Endothelial cell of hepatic sinusoid (primary cell): ENCODE results near the gene WDR35.
"Not testable (repeated sequence)": the region's sequence is repeated elsewhere in the genome, so short reads cannot be mapped to it uniquely, and the experiment has no call there.

Experiments used
- in situ Hi-C: cut with HindIII; loops from 2 replicates; pipeline ENCODE4 v1.10.0; 2017; ENCODE audit warnings: low sequenced_read_pairs

The WDR35 gene

DNA sequence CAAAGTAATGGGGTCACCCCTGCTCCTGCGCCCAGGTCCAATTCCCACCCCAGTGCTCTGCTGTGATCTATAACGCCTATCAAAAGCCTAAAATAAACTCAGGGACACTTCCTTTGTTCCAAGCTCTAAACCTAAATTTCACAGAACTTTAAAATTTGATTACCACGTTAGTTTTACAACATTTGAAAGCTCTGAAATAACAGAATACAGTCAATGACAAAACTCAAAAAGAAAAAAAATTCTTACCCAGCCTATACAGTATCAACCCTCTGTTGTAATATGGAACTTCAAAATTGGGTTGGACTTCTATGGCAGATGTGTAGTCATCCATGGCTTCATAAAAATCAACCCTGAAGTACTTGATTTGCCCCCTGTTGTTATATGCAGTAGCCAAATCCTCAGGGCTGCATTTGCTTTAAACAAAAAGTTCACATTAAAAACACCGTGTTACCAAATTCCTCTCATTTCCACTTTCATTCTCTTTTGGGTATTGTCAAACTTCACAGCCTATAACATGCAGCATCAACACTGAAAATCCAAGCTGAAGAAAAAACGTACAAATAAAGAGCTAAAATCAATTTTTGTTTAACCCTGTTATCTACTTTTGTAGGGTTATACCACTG lies 92.2 kb downstream of the WDR35 start:
- in situ Hi-C loops = no loop called here

DNA sequence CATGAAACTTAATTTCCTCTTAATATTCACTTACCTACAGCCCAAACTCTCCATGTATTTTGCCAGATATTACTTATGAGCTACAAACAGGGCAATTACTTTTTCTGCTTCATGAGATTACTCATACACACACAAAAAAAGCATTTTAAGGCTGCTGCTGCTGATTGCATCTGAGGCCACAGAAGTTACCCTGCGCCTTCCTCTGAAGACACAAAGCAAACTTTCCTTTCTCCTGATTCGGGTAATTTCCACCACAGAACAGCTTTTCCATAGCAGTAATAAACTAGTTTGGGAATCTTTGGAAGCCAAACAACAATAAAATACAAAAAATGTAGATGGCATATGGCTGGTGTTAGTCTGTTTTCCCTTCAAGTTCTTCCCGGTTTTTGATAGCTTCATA lies 94.4 kb downstream of the WDR35 start:
- in situ Hi-C loops = no loop called here

DNA sequence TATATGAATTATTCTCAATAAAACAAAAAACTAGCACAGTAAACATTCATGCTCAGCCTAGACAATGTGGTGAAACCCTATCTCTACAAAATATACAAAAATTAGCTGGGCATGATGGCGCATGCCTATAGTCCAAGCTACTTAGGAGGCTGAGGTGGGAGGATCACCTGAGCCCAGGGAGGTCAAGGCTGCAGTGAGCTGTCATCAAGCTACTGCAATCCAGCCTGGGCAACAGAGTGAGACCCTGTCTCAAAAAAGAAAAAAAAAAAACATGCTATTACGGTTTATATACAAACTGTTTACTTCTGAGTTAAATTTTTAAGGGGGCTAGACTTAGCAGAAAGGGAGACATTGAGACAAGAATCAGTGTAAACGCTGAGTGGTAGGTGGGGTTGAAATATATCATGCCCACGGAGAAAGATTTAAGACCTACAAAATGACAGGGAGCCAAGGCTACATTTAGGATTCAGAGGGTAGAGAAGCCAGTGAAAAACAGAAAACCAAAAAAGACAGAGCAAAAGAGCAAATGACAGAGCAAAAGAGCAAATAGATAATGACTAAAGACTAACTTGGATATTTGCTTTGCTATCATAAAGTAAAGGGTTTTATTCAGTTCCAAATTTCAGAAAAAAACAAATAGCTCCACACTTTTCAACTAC lies 95.6 kb downstream of the WDR35 start:
- in situ Hi-C loops = no loop called here

DNA sequence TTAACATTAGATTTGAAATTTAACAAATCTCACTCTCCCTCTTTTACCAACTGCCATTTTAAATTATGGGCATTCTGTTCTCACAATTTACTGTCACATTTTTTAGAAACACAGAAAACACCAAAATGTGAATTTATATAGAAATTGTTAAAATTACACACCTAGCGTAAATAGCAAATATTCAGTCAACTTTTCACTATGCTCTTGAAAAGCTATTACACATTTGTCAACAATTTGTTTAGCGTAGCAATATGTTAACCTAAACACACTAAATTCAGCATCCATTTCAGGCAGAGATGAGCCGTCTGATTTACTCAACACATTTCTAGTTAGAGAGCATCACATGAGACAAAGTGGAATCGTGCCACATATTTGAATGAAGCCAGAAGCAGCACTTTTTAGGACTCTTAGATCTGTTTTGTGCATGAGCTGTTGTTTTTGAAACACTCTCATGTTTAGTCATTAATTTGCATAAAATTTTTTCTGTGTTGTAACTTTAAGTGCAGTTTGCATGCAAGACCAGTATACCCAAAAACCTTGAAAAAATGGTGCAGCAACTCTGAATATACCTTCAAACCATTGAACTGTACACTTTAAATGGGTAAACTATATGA lies 96.3 kb downstream of the WDR35 start:
- in situ Hi-C loops = no loop called here

DNA sequence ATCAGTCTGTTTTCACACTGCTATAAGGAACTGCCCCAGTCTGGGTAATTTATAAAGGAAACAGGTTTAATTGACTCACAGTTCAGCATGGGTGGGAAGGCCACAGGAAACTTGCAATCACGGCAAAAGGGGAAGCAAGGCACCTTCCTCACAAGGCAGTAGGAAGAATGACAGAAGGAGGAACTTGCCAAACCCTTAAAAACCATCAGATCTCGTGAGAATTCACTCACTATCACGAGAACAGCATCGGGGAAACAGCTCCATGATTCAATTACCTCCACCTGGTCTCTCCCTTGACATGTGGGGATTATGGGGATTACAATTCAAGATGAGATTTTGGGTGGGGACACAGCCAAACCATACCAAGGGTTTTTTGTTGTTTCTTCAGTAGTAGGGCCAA lies 97.9 kb downstream of the WDR35 start:
- in situ Hi-C loops = not testable (repeated sequence)

DNA sequence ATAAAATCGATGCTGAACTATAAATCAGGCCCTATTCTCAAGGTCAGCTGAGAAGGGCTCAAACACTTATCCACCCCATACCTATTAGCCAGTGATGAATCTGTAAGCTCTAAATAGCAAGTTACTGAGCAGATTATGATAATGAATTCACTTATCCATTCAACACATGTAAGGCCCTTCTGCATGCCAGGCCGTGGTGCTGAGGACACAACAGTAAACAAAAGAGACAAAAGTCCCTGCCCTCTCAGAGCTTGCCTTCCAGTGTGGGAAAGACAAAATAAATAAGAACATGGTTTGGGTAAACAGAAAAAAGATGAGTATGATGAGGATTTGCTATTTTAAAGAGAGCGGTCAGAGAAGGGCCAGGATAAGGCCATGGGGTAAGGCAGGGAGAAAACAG lies 99.8 kb downstream of the WDR35 start:
- in situ Hi-C loops = no loop called here

DNA sequence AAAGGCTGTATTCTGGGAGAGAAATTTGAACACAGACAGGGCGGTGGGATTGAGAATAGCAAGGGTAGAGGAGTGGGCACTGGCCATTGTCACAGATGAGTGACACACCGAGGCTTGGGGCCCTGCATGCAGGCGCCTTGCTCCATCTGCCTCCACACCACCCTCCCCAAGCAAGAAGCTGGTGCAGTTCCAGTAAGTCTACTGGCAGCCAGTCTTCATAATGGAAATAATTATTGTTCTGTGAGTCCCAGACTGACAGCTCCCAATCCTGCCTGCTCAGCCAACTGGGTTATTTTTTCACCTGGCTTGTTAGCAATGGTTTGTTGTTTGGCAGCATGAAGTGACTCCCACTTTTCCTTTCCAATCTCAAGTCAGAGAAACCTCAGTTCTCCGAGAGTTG lies 101.1 kb downstream of the WDR35 start:
- in situ Hi-C loops = no loop called here

DNA sequence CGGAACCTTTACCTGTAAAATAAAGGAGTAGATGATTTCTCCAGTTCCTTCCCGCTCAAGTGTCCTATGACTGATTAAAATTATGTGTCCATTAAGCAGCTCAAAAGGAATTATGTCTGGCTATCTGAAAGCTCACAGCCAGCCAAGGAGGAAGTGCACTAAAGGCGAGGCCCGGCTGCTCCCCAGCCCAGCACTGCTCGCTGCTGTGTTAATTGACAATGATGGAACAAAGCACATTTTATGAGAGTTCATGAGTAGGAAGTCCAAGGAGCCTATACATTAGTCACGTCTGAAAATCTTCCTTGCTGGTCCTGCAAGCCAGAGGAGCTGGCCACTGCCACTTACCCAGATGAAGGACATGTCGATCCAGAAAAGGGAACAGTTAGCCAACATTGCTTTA lies 102.4 kb downstream of the WDR35 start:
- in situ Hi-C loops = no loop called here

DNA sequence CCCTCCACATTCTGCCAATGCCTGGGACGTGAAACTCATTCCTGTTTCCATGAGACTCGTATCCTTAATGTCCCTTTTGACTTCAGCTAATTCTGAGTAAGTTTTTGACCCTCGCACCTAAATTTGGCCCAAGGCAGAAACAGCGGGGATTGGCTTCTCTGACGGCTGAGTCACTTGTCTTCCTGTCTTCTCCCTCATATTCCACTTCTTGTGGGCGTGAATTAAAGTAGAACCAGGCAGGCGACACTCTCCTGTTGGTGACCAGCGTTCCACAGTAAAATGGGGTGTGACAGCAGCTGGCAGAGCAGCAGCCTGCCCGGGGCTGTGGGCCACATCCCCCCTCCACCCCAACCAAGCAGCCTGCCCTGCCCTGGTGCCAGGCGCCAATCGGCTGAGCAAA lies 103.6 kb downstream of the WDR35 start:
- in situ Hi-C loops = no loop called here

DNA sequence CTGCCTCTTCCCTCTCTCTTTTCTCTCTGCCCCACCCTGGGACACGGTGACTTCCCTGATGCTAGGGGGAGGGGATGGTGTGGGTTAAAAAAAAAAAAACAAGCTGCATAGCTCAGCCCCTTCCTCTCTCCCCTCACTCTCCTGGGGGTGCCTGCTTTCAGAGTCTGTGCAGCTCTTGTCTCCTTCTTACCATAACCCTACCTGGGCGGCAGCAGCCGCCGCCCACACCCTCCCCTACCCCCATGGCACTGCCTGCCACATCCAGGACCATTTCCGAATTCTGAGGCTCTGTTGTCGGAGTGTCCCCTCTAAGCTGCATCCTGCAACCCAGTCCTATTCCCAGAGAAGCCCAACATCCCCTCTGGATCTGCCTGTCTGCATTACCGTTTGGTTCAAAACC lies 104.1 kb downstream of the WDR35 start:
- in situ Hi-C loops = no loop called here

DNA sequence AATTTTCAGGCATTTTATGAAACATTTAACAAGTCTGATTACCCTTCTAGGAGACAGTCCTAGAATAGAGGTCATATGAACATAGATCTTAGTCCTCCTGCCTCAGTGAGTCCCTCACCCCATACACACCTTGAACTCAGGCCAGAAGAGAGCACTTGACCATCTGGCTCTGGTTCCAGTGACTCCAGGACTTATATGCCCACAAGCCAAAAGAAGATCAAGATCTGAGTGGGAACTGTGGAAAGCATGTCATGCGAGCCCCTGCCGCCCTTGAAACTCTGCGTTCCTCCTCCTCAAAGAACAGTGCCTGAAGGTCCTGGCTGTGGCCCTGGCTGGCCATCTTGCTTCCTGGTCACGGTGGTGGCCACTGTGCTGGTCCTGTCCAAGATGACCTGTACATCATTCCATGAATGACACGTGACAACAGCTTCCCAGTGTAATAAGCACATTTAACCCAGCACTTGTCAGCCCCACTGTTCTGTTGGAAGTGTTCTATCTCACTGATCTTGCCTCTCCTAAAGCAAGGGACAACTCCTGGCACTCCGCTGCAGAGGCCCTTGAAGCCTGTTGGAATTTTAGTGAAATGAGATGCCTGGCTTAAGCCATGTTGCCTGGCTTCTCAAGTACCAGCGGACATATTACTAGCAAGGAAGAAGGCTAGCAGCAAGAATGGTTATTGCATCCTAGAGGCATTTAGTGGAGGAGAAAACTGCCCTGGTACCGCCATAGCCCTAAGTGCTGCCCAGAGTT lies 105.8 kb downstream of the WDR35 start:
- in situ Hi-C loops = no loop called here

DNA sequence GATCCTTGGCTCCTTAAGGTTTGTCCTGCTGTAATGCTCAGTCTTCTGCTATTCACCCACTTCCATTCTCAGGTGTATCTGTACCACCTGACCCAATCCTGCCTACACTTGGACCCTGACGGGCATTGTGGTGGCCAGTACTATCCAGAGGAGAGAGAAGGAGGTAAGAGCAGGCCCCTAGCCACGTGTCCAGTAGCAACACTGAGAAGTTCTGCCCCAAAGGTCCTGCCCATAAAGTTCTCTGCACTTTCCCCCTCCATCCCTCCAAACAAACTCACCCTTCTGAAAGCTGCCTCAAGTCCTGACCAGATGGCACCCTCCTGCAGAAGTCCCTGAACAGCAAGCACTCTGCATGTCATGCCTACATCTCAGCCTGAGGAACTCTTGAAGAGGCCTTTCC lies 106.4 kb downstream of the WDR35 start:
- in situ Hi-C loops = no loop called here

DNA sequence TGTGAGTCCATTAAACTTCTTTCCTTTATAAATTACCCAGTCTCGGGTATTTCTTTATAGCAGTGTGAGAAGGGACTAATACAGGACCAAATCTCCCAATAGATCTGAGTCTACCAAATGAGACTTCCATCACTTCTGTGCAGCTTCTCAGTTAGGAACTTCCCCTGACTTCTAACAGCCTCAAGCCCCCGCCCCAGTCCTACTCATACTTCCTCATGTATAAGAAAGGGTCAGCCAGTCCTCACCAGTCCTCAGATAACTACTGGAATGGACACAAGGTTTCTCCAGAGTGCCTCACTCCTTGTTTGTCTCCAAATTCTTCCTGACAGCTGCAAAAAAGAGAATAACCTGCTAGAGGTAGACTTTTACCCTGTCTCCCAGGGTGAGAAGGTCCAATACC lies 107.6 kb downstream of the WDR35 start:
- in situ Hi-C loops = no loop called here

DNA sequence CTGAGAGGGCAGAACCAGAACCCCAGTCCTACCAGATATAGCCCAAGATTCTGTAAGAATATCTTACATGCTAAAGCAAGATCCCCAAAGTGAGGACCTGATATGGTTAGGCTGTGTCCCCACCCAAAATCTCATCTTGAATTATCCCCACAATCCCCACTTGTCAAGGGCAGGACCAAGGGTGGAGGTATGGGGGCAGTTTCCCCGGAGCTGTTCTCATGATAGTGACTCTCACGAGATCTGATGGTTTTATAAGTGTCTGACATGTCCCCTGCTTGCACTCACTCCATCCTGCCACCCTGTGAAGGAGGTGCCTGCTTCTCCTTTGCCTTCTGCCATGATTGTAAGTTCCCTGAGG lies 108.0 kb downstream of the WDR35 start:
- in situ Hi-C loops = no loop called here

DNA sequence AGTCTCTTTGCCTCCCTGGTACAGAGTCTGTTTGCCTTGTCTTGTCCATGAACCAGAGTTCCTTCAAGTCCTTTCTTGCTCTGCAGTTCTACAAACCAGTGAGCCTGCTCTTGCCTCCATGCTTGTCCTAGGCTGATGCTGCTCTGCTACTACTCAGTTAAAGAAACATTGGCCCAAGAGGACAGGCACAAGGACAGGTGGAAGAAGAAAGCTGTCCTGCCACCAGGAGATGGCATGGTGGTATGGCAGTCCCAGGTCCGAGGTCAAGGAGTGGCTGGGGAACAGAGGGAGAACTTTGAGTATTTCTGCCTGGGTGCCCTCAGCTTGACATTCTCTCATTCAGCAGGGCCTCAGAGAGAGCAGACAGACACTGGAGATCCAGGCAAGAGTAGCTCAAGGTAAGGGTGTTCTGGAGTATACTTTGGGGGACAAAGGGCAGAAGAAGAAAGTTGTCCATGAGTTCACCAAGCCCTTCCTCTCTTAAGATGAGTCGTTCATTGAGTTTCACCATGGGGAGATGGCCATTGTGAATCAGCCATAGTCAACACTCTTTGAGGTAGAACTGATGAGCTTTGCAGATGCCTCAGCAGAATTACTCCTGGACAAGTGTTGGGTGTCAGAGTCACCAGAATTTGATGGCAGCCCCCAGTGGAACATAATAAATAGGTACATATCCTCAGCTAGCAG lies 108.5 kb downstream of the WDR35 start:
- in situ Hi-C loops = no loop called here

DNA sequence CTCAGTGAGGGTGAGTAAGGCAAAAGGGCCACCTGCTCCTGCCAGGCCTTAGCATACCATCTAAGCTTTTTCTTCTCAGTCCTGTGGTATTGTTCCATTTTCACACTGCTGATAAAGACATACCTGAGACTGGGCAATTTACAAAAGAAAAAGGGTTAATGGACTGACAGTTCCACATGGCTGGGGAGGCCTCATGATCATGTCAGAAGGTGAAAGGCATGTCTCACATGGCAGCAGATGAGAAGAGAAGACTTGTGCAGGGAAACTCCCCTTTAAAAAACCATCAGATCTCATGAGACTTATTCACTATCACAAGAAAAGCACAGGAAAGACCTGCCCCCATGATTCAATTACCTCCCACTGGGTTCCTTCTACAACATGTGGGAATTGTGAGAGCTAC lies 109.7 kb downstream of the WDR35 start:
- in situ Hi-C loops = not testable (repeated sequence)

DNA sequence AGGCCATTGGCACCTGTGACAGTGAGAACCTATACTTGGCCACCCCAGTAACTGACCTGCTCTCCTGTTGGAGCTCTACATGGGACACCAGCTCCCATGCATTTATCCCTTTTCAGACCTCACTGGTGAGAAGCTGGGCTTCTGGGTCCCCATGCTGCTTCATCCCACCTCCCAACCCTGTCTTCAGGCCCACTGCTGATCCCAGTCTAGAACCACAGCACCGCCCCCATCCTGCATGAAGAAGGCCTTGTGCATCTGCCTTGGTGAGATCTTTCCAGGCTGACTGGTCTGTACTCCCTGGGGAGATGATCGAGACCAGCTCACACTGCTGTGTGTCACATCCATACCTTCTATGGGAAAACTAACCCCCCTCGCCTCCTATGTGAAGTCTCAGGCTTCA lies 110.8 kb downstream of the WDR35 start:
- in situ Hi-C loops = no loop called here

DNA sequence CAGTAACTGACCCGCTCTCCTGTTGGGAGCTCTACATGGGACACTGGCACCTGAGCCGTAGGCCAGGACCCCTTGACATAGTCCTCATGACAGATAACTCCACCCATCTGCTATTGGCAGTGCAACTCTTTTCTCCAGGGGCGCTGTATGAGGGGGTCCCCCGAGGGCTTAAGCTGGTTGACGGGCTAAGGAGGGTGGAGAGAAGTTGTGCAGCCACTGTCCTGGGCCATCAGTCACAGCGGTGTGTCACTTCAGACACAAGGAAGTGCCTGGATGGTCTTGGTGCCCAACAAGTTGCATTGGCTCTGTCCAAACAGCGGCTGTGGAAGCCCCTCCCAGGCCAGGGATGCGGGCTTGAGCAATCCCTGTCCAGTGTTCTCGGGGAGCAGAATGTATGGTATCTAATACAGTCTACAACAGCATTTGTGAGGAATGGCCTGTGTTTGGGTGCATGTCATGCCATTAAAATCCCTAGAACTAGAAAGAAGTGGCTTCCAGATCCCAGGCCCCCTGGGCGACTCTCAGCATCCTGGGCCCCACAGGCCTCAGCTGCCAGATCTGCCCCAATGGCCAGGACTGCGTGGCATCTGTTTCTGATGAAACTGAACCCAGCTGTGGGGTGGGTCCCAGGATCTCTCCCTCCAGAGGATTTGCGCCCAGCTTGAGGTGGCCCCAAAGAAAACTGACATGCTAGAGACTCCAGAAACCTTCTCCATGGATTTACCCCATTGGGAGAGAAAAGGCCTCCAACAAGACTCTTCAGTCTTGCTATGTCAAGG lies 111.4 kb downstream of the WDR35 start:
- in situ Hi-C loops = no loop called here

DNA sequence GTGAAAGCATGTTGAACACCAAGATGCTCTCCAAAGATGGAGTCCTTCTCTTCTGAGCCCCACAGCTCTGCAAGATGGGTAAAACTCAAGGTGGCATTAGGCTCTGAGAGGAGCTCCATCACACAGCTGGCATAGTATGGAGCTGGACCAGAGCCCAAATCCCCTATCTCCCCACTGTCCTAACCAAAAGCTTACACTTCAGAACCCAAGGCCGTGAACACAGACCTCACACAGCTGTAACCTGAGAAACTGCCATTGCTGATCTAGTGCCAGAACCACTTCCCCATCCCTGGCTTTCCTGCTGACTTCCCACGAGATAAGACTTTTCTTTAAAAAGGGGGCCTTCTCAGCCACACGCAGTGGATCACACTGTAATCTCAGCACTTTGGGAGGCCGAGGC lies 113.2 kb downstream of the WDR35 start:
- in situ Hi-C loops = no loop called here

DNA sequence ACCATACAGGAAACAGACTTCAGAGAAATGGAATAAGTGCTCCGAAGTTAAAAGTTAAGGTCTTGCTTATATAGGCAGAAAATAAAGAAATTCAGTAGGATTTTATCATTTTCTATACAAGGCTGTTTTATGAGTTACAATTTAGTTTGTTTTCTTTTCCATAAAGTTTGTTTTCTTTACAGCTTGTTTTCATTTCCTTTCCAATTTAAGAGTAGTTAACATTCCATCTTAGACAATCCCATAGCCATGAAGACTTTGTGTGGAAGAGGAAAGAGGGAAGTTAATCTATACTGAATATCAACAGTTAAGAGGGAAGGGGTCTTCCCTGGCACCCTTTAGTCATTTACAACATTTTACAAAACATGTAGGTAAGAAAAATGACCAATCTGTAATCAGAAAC lies 114.6 kb downstream of the WDR35 start:
- in situ Hi-C loops = no loop called here

DNA sequence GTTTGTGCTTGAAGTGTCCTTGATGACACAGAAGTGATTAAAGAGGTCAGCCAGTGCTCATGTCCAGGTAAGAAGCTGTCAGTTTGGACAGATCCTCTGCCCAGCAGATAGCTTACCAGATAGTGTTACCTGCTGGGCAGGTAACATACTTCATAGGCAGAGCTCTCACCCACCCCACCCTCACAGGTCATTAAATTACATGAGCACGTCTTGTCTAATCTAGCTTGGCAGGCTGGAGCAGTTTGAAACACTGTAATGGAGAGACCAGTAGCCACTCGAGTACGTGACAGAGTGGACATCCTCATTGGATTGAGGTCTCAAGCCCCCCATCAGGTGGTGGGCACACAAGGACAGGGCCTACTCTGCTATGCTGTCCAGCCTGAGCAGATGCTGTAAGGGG lies 115.2 kb downstream of the WDR35 start:
- in situ Hi-C loops = no loop called here
